Transverse colon (tissue), 3 donors: ENCODE results near the gene RNF141.

ENCODE experiments used
- CTCF ChIP-seq, 5 experiments: fragments of 200-600 bp in 3 of 5; fragments of 450-650 bp in 2 of 5; sonication (generic) in 3 of 5; IDR thresholded peaks; 1 replicate in 2 of 5; 2 replicates in 3 of 5; pipeline ENCODE4 v1.5.1; 2016 to 2017; ENCODE audit warnings: antibody characterized with exemption in 5 of 5, inconsistent platforms in 3 of 5, mild to moderate bottlenecking in 2 of 5, moderate library complexity in 1 of 5
- EP300 ChIP-seq: sonication (generic); formaldehyde crosslinking; IDR thresholded peaks from one replicate; pipeline ENCODE4 v1.6.1; 2017; ENCODE audit warnings: antibody characterized with exemption, low read depth

- TF ChIP-seq CTCF (IDR thresholded peaks at IDR 0.05) (no peak), EP300 (no peak)
These were observed 47.9 kb upstream of the RNF141 start for GRCh38 chr11:10588904-10589303.
